Trophoblast cell (in vitro differentiated cells and primary cell): Measurements from ENCODE around the gene MIOS. TPM values are rescaled to one million over a fixed set of nuclear protein-coding genes. Genes with fewer than 3 reads are reported as not detected.

Experiments used
- DNase-seq, 2 donors: peaks; one replicate each; pipeline ENCODE4 v3.0.0-alpha.2; 2016
- H2AFZ ChIP-seq: 2 replicates; pipeline ENCODE4 v1.6.1; 2013; ENCODE audit warnings: low read length, moderate library complexity, mild to moderate bottlenecking; ENCODE audit not compliant: insufficient read depth, poor library complexity
- H2AK5ac ChIP-seq: 2 replicates; pipeline ENCODE4 v1.6.1; 2013; ENCODE audit warnings: mild to moderate bottlenecking, low read length
- H2BK120ac ChIP-seq: 2 replicates; pipeline ENCODE4 v1.6.1; 2013; ENCODE audit warnings: low read length, mild to moderate bottlenecking, moderate library complexity; ENCODE audit not compliant: insufficient read depth, poor library complexity
- H2BK12ac ChIP-seq: 2 replicates; pipeline ENCODE4 v1.6.1; 2013; ENCODE audit warnings: mild to moderate bottlenecking, low read length, moderate library complexity
- H2BK5ac ChIP-seq: 2 replicates; pipeline ENCODE4 v1.6.1; 2013; ENCODE audit warnings: low read length, low read depth, moderate library complexity, mild to moderate bottlenecking; ENCODE audit not compliant: poor library complexity
- H3K14ac ChIP-seq: 2 replicates; pipeline ENCODE4 v1.6.1; 2013; ENCODE audit warnings: mild to moderate bottlenecking, low read length
- H3K18ac ChIP-seq: 2 replicates; pipeline ENCODE4 v1.6.1; 2013; ENCODE audit warnings: mild to moderate bottlenecking, low read length
- H3K23ac ChIP-seq: 2 replicates; pipeline ENCODE4 v1.6.1; 2013; ENCODE audit warnings: low read length
- H3K27ac ChIP-seq: 2 replicates; pipeline ENCODE4 v1.5.1; 2013; ENCODE audit warnings: low read depth, mild to moderate bottlenecking, inconsistent platforms, low read length, moderate library complexity
- H3K27me3 ChIP-seq: 2 replicates; pipeline ENCODE4 v1.6.1; 2013; ENCODE audit warnings: inconsistent platforms, mild to moderate bottlenecking, low read length, moderate library complexity; ENCODE audit not compliant: insufficient read depth
- H3K36me3 ChIP-seq, 2 experiments: 1 replicate in 1 of 2; 2 replicates in 1 of 2; pipeline ENCODE4 v1.6.1; 2013; ENCODE audit warnings: low read length in 2 of 2, mild to moderate bottlenecking in 2 of 2, moderate library complexity in 1 of 2; ENCODE audit not compliant: insufficient read depth in 2 of 2, control insufficient read depth in 1 of 2
- H3K4ac ChIP-seq: 2 replicates; pipeline ENCODE4 v1.6.1; 2013; ENCODE audit warnings: low read depth, mild to moderate bottlenecking, low read length, moderate library complexity
- H3K4me1 ChIP-seq, 2 experiments: 1 replicate in 1 of 2; 2 replicates in 1 of 2; pipeline ENCODE4 v1.6.1; 2013; ENCODE audit warnings: low read length in 2 of 2, mild to moderate bottlenecking in 2 of 2, moderate library complexity in 1 of 2; ENCODE audit not compliant: insufficient read depth in 2 of 2, control insufficient read depth in 1 of 2
- H3K4me2 ChIP-seq: 2 replicates; pipeline ENCODE4 v1.6.1; 2013; ENCODE audit warnings: inconsistent platforms, mild to moderate bottlenecking, low read length, moderate library complexity
- H3K4me3 ChIP-seq: 2 replicates; pipeline ENCODE4 v1.5.1; 2013; ENCODE audit warnings: mild to moderate bottlenecking, low read depth, low read length, inconsistent platforms
- H3K79me1 ChIP-seq: one replicate; pipeline ENCODE4 v1.6.1; 2013; ENCODE audit warnings: low read length
- H3K79me2 ChIP-seq: 2 replicates; pipeline ENCODE4 v1.6.1; 2013; ENCODE audit warnings: low read length, mild to moderate bottlenecking; ENCODE audit not compliant: control insufficient read depth, insufficient read depth, poor library complexity
- H3K9ac ChIP-seq: 2 replicates; pipeline ENCODE4 v1.6.1; 2013; ENCODE audit warnings: mild to moderate bottlenecking, low read length
- H3K9me3 ChIP-seq: 2 replicates; pipeline ENCODE4 v1.6.1; 2013; ENCODE audit warnings: low read depth, mild to moderate bottlenecking, control low read depth, inconsistent platforms, low read length; ENCODE audit not compliant: insufficient read depth
- H4K12ac ChIP-seq: 2 replicates; pipeline ENCODE4 v1.6.1; 2013; ENCODE audit warnings: low read depth, mild to moderate bottlenecking, low read length, moderate library complexity
- H4K8ac ChIP-seq: 2 replicates; pipeline ENCODE4 v1.6.1; 2013; ENCODE audit warnings: low read depth, mild to moderate bottlenecking, low read length, moderate library complexity
- H4K91ac ChIP-seq: one replicate; pipeline ENCODE4 v1.6.1; 2013; ENCODE audit warnings: low read depth, mild to moderate bottlenecking, low read length, moderate library complexity
- WGBS: extraction: QIAGEN DNeasy Blood & Tissue Kit; methylation state at CpG from one replicate; pipeline ENCODE4 v1.1.7; 2013; ENCODE audit warnings: missing lambda C conversion rate; ENCODE audit not compliant: insufficient read length, insufficient coverage; ENCODE audit errors: extremely low coverage; 5-methylcytosine and 5-hydroxymethylcytosine counted together
- polyA plus RNA-seq: library from polyadenylated mRNA; stranded (reverse); fragments of 200-250 nt; gene quantifications from 2 replicates; pipeline ENCODE4 v1.2.3, GENCODE V29; 2013

MIOS gene
- 15.8 and 16.0 TPM in 2 replicates for polyA plus RNA-seq

DNA sequence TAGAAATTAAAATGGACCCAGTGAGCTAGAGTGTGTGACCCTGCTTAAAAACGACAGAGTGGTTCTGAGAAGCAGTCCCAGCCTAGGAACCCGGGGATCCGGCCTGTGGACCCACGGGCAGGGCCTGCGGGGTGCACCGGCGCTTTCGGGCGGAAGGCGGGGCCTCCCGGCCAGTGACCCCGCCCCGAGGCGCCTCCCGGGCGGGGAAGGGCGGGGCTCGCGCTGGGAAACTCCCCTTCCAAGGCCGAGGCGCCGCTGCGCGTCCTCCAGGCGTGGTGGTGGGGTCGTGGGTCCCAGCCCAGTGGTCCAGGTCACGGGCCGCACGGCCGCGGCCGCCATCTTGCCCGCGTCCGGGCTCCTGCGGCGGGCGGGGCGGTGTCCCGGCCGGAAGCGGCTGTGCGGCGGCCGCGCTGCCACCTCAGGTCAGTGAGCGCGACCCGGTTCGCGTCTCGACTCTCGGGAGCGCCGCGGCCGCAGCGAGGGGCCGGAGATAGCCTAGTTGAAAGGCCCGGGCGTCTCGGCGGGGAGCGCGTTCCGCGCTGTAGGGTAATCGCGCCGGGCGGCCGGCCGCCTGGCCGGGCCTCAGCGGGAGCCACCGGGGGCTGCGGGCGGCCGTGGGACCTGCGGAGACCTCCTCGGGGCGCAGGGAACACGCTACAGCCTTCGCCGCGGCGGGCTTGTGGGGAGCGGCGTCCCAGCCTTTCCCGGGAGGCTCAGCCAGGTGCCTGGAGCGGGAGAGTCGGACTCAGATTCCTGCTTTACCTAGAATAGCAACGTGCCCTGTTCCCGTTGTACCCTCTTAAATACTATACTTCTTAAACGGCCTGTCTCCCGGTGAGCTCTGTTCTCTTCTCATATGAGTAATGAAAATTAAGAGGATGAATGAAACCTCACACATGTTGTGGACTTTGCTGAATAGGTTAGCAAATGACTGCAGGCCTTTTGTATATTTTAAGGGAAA is at the start of gene MIOS:
TSS of gene MIOS (plus strand) at position 234 of the 961 bp plus-strand sequence. CDS start 5,592 bp downstream, outside the sequence.
- Histone ChIP-seq H3K27me3 (no peaks in the 10 kb centered on the region), H3K4me2 (peak within 1 kb of the TSS; percentile 85), H3K4me1 (peaks cover 8 to 20% of the 10 kb centered on the region in 2 experiments), H2BK5ac (peak within 1 kb of the TSS; percentile 85), H2AK5ac (peak within 1 kb of the TSS; percentile 39), H3K4ac (peak within 1 kb of the TSS; percentile 92), H2BK120ac (peak within 1 kb of the TSS; percentile 90), H3K14ac (peak within 1 kb of the TSS; percentile 80), H3K36me3 (no peaks in the 10 kb centered on the region), H4K8ac (peak within 1 kb of the TSS; percentile 84), H3K4me3 (peak within 1 kb of the TSS; percentile 97), H3K23ac (peak within 1 kb of the TSS; percentile 91), H2BK12ac (peak within 1 kb of the TSS; percentile 95), H3K79me1 (peaks cover 24% of the 10 kb centered on the region), H4K91ac (peak within 1 kb of the TSS; percentile 80), H2AFZ (peak within 1 kb of the TSS; percentile 86), H3K79me2 (peaks cover 10% of the 10 kb centered on the region), H3K9me3 (no peaks in the 10 kb centered on the region), H3K27ac (peak within 1 kb of the TSS; percentile 94), H4K12ac (peak within 1 kb of the TSS; percentile 63), H3K9ac (peak within 1 kb of the TSS; percentile 96), H3K18ac (peak within 1 kb of the TSS; percentile 89)
- DNase-seq: peak; percentile 81 to 85
- no CpG with 5 or more reads among the region's 96 CpGs for WGBS

DNA sequence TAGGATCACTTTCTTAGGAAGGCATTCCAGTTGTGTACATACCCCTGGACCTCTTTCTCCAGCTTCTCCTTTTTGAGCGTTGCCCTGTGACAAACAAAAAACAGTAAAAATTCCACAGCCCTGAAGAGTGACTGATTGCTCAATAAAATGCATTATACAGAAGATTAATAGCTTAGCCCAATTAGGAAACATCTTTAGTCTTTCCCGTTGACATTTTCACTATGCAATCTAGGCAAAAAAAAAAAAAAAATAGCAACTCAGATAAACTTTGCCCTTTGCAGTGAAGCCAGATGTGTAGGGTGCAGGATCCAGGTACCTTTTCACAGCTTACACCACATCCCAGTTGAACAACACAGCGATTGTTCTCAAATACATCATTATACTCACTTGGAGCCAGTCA is 48.9 kb upstream of the MIOS start:
- H3K4me3 ChIP-seq: no peak overlapping the region
- H4K91ac ChIP-seq: no peak overlapping the region
- H3K4me2 ChIP-seq: no peak overlapping the region
- H2BK120ac ChIP-seq: no peak overlapping the region
- H3K4ac ChIP-seq: no peak overlapping the region
- H3K18ac ChIP-seq: no peak overlapping the region
- no peak overlapping the region for H4K8ac ChIP-seq
- H2BK12ac ChIP-seq: no peak overlapping the region
- H3K79me2 ChIP-seq: no peaks in the 10 kb centered on the region
- H3K36me3 ChIP-seq: no peaks in the 10 kb centered on the region
- H3K14ac ChIP-seq: no peak overlapping the region
- H3K27ac ChIP-seq: no peak overlapping the region
- no peak overlapping the region for H2AK5ac ChIP-seq
- H3K23ac ChIP-seq: no peak overlapping the region
- H3K27me3 ChIP-seq: no peaks in the 10 kb centered on the region
- DNase-seq: peak in 1 of 2 donors; percentile 3
- H3K9me3 ChIP-seq: no peaks in the 10 kb centered on the region
- no CpG with 5 or more reads among the region's 3 CpGs for WGBS
- H3K9ac ChIP-seq: no peak overlapping the region
- H2AFZ ChIP-seq: no peak overlapping the region
- no peaks in the 10 kb centered on the region for H3K4me1 ChIP-seq
- H4K12ac ChIP-seq: no peak overlapping the region
- H3K79me1 ChIP-seq: no peaks in the 10 kb centered on the region
- H2BK5ac ChIP-seq: no peak overlapping the region

DNA sequence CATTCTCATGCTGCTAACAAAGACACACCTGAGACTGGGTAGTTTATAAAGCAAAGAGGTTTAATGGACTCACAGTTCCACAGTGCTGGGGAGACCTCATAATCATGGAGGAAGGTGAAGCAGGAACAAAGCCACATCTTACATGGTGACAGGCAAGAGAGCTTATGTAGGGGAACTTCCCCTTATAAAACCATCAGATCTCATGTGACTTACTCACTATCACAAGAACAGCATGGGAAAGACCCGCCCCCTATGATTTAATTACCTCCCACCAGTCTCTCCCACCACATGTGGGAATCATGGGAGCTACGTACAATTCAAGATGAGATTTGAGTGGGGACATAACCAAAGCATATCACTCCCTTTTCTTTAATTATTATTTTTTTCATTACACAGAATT is 47.6 kb upstream of the MIOS start:
- H3K79me1 ChIP-seq: no peaks in the 10 kb centered on the region
- no peak overlapping the region for H2BK120ac ChIP-seq
- no peak overlapping the region for H4K8ac ChIP-seq
- no peaks in the 10 kb centered on the region for H3K36me3 ChIP-seq
- no peak overlapping the region for H3K27ac ChIP-seq
- H3K18ac ChIP-seq: no peak overlapping the region
- no peak overlapping the region for H4K12ac ChIP-seq
- no peaks in the 10 kb centered on the region for H3K4me1 ChIP-seq
- H3K14ac ChIP-seq: no peak overlapping the region
- H2AK5ac ChIP-seq: no peak overlapping the region
- no peak overlapping the region for H3K4me2 ChIP-seq
- H3K79me2 ChIP-seq: no peaks in the 10 kb centered on the region
- H3K4ac ChIP-seq: no peak overlapping the region
- DNase-seq: no peak
- no CpG with 5 or more reads among the region's 2 CpGs for WGBS
- H3K23ac ChIP-seq: no peak overlapping the region
- no peaks in the 10 kb centered on the region for H3K9me3 ChIP-seq
- no peak overlapping the region for H3K4me3 ChIP-seq
- no peaks in the 10 kb centered on the region for H3K27me3 ChIP-seq
- no peak overlapping the region for H2BK12ac ChIP-seq
- no peak overlapping the region for H2BK5ac ChIP-seq
- no peak overlapping the region for H2AFZ ChIP-seq
- no peak overlapping the region for H4K91ac ChIP-seq
- no peak overlapping the region for H3K9ac ChIP-seq

DNA sequence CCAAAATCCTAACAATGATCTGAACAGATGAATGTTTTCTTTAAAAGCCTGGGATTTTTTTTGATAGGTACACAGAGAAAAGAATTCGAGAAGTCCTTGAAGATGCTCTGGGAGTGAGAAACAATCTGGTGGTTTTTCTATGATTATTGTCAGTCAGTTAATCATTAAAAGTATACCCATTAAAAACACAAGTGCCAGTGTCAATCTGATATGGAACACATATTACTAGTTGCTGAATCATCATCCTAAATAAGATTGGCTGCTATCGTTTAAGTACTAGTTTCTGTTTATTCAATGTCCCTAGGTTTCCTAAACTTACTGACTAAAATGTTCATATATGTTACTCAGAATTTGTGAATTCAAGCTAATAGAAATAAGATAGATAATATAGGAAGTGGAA is 47.2 kb upstream of the MIOS start:
- Histone ChIP-seq H3K18ac (no peak overlapping the region), H3K4ac (no peak overlapping the region), H3K9me3 (no peaks in the 10 kb centered on the region), H2AFZ (no peak overlapping the region), H3K36me3 (no peaks in the 10 kb centered on the region), H4K12ac (no peak overlapping the region), H3K9ac (no peak overlapping the region), H3K23ac (no peak overlapping the region), H3K4me1 (no peaks in the 10 kb centered on the region), H4K91ac (no peak overlapping the region), H3K14ac (no peak overlapping the region), H4K8ac (no peak overlapping the region), H2BK5ac (no peak overlapping the region), H2BK12ac (no peak overlapping the region), H2AK5ac (no peak overlapping the region), H3K27me3 (no peaks in the 10 kb centered on the region), H3K4me3 (no peak overlapping the region), H3K79me1 (no peaks in the 10 kb centered on the region), H2BK120ac (no peak overlapping the region), H3K27ac (no peak overlapping the region), H3K4me2 (no peak overlapping the region), H3K79me2 (no peaks in the 10 kb centered on the region)
- WGBS: no CpG with 5 or more reads among the region's 2 CpGs
- no peak for DNase-seq
